A549 treated with CORT108297 at 1 μM for 4 hours (cell line): ENCODE data around the gene DZANK1. TPM values are rescaled to one million over a fixed set of nuclear protein-coding genes. Genes with fewer than 3 reads are reported as not detected.

Source experiments
- total RNA-seq: library from RNA; stranded (reverse); fragments of 200-300 nt; extraction: Qiagen RNA extraction; gene quantifications from 5 replicates; pipeline ENCODE4 v1.2.3, GENCODE V29; 2022

DZANK1 gene
- 2.7 to 3.0 TPM (median 2.8 TPM) in 5 replicates for total RNA-seq

GRCh38 chr20:18466894-18467730, at the start of gene DZANK1, which contains the start of gene POLR3F:
DZANK1 (minus strand) TSS chr20:18467030; CDS start chr20:18465358, 1,672 bp downstream.
POLR3F (plus strand) TSS chr20:18467390; CDS start chr20:18467507, 117 bp downstream.

GRCh38 chr20:18507218-18508191, 40.7 kb upstream of the DZANK1 start, which contains the start of gene SEC23B:
SEC23B (plus strand) TSS chr20:18507940; CDS start chr20:18510836, 2,896 bp downstream.

GRCh38 chr20:18496740-18497592, 30.1 kb upstream of the DZANK1 start, which contains the start of gene RBBP9:
RBBP9 (minus strand) TSS chr20:18497225; CDS start chr20:18497167, 58 bp downstream.

Other genes with a start within 250 kb of the DZANK1 start
- gene ZNF133, start 178.5 kb downstream of the DZANK1 start, total RNA-seq, result 9.0 to 11.5 TPM (median 10.1 TPM) in 5 replicates
- gene POLR3F, start 360 bp upstream of the DZANK1 start, total RNA-seq, result 14.1 to 23.6 TPM (median 15.2 TPM) in 5 replicates
- gene RBBP9, start 30.2 kb upstream of the DZANK1 start, total RNA-seq, result 12.8 to 15.6 TPM (median 14.6 TPM) in 5 replicates
- gene SEC23B, start 40.9 kb upstream of the DZANK1 start, total RNA-seq, result 57.0 to 61.8 TPM (median 59.4 TPM) in 5 replicates
- 134 to 169 TPM (median 135 TPM) in 5 replicates for gene SMIM26, start 100.4 kb upstream of the DZANK1 start, total RNA-seq
- 77.6 to 82.6 TPM (median 77.9 TPM) in 5 replicates for gene DTD1, start 121.0 kb upstream of the DZANK1 start, total RNA-seq